GM12878 (cell line): ENCODE results near the gene ZNF776. TPM values are rescaled to one million over a fixed set of nuclear protein-coding genes. Genes with fewer than 3 reads are reported as not detected.

Experiments
- CHD2 ChIP-seq: IDR thresholded peaks from 2 replicates; pipeline ENCODE4 v1.6.1; 2011; ENCODE audit warnings: low read depth, low read length, improper control_type of control experiment, borderline replicate concordance
- ELK1 ChIP-seq: IDR thresholded peaks from 2 replicates; pipeline ENCODE4 v1.6.1; 2012; ENCODE audit warnings: low read depth, low read length, improper control_type of control experiment
- GABPA ChIP-seq: IDR thresholded peaks from 2 replicates; pipeline ENCODE4 v1.6.1; 2014; ENCODE audit warnings: antibody characterized with exemption, low read depth, mild to moderate bottlenecking, inconsistent platforms
- HDAC6 ChIP-seq: fragments of 200-600 bp; sonication (generic); IDR thresholded peaks from one replicate; pipeline ENCODE4 v1.8.0; 2017; ENCODE audit warnings: antibody characterized with exemption; ENCODE audit not compliant: unreplicated experiment
- HDGF ChIP-seq: fragments of 450-650 bp; IDR thresholded peaks from 2 replicates; pipeline ENCODE4 v1.6.1; 2016; ENCODE audit warnings: antibody characterized with exemption
- IKZF2 ChIP-seq, 2 experiments: fragments of 450-650 bp; IDR thresholded peaks; 2 replicates each; pipeline ENCODE4 v1.6.1; 2017; ENCODE audit warnings: mild to moderate bottlenecking in 2 of 2, moderate library complexity in 2 of 2
- IRF3 ChIP-seq: fragments of 450-650 bp; IDR thresholded peaks from 2 replicates; pipeline ENCODE4 v1.6.1; 2014; ENCODE audit warnings: mild to moderate bottlenecking
- MXI1 ChIP-seq: fragments of 150-350 bp; IDR thresholded peaks from 2 replicates; pipeline ENCODE4 v1.6.1; 2011; ENCODE audit warnings: low read depth, mild to moderate bottlenecking, inconsistent platforms, low read length, improper control_type of control experiment
- MYB ChIP-seq: fragments of 150-350 bp; IDR thresholded peaks from 2 replicates; pipeline ENCODE4 v1.6.1; 2014; ENCODE audit warnings: mild to moderate bottlenecking, low read depth, low read length, borderline replicate concordance
- NBN ChIP-seq: fragments of 450-650 bp; IDR thresholded peaks from 2 replicates; pipeline ENCODE4 v1.6.1; 2016
- NR2F1 ChIP-seq: fragments of 450-650 bp; conservative IDR thresholded peaks from 2 replicates; pipeline ENCODE4 v1.6.1; 2017; ENCODE audit warnings: mild to moderate bottlenecking
- PML ChIP-seq: IDR thresholded peaks from 2 replicates; pipeline ENCODE4 v1.6.1; 2012; ENCODE audit warnings: low read length, inconsistent platforms
- POLR2AphosphoS2 ChIP-seq: IDR thresholded peaks from 2 replicates; pipeline ENCODE4 v1.6.1; 2011; ENCODE audit warnings: low read depth, mild to moderate bottlenecking, low read length, improper control_type of control experiment, moderate library complexity
- POU2F2 ChIP-seq: IDR thresholded peaks from 3 replicates; pipeline ENCODE4 v1.6.1; 2011; ENCODE audit warnings: low read depth, mild to moderate bottlenecking, low read length, borderline replicate concordance
- RB1 ChIP-seq: fragments of 450-650 bp; formaldehyde crosslinking; IDR thresholded peaks from 2 replicates; pipeline ENCODE4 v1.6.1; 2017; ENCODE audit warnings: mild to moderate bottlenecking, borderline replicate concordance
- SMAD5 ChIP-seq: IDR thresholded peaks from 2 replicates; pipeline ENCODE4 v1.6.1; 2016; ENCODE audit warnings: antibody characterized with exemption, low read depth
- STAT1 ChIP-seq: fragments of 450-650 bp; conservative IDR thresholded peaks from 2 replicates; pipeline ENCODE4 v1.6.1; 2014; ENCODE audit warnings: antibody characterized with exemption, mild to moderate bottlenecking
- TAF1 ChIP-seq: IDR thresholded peaks from 2 replicates; pipeline ENCODE4 v1.6.1; 2011; ENCODE audit warnings: mild to moderate bottlenecking, low read depth, low read length, borderline replicate concordance
- YY1 ChIP-seq: IDR thresholded peaks from 2 replicates; pipeline ENCODE4 v1.6.1; 2011; ENCODE audit warnings: low read depth, mild to moderate bottlenecking, low read length
- ZNF207 ChIP-seq: fragments of 450-650 bp; IDR thresholded peaks from 2 replicates; pipeline ENCODE4 v1.6.1; 2014; ENCODE audit warnings: antibody characterized with exemption, mild to moderate bottlenecking, borderline replicate concordance
- polyA plus RNA-seq, 11 experiments: library from polyadenylated mRNA; depleted of rRNA in 4 of 11; unstranded in 6 of 11; stranded (reverse) in 5 of 11; fragments of >200 nt; fragmentation: Nextera tagmentation in 4 of 11; fragmentation: Illumina TruSeq in 1 of 11; extraction: Ambion mirVana in 4 of 11; extraction: Trizol in 1 of 11; gene quantifications; 1 replicate in 1 of 11; 2 replicates in 10 of 11; pipeline versions ENCODE4 v1.2.1 to v1.2.3, GENCODE V29; 2011 to 2016; ENCODE audit warnings: inconsistent platforms in 2 of 11, missing spikeins in 2 of 11, low read depth in 1 of 11
- total RNA-seq, 4 experiments: library from RNA; depleted of rRNA in 3 of 4; stranded (reverse); fragments of >200 nt in 3 of 4; fragmentation: Illumina TruSeq in 1 of 4; extraction: Trizol in 1 of 4; gene quantifications; 2 replicates each; pipeline versions ENCODE4 v1.2.1 to v1.2.3, GENCODE V29; 2013 to 2021
- TF ChIP-seq, protein P1 (sequence below): fragments of 450-650 bp; IDR thresholded peaks from 2 replicates; pipeline ENCODE4 v1.6.1; 2016; ENCODE audit warnings: mild to moderate bottlenecking
- TF ChIP-seq, protein P2 (sequence below): fragments of 450-650 bp; formaldehyde crosslinking; IDR thresholded peaks from 2 replicates; pipeline ENCODE4 v1.4.0; 2022; ENCODE audit warnings: mild to moderate bottlenecking, moderate library complexity

ZNF776 gene
- total and polyA plus RNA-seq, 10 of the 15 experiments (the other 5 are each of a cell fraction or from before 2014, with no cell fraction given) = 1.9 to 16.3 (median 11.7) TPM

GRCh38 chr19:57746580-57747471, at the start of gene ZNF776 (continued):
- TF ChIP-seq IRF3 (0 out of 2 replicates have a peak, but pooled peaks have one; percentile 25), HDGF (0 out of 2 replicates have a peak, but pooled peaks have one; percentile 28), RB1 (no peak), MYB (no peak), NBN (peak; percentile 42; the same call in 1 of the 2 replicates), SMAD5 (peak; percentile 85; the same call in 1 of the 2 replicates), GABPA (peak; percentile 98), HDAC6 (no peak), POLR2AphosphoS2 (peak; percentile 61; the same call in 1 of the 2 replicates), POU2F2 (no peak), TAF1 (0 out of 2 replicates have a peak, but pooled peaks have one; percentile 28), YY1 (peak; percentile 96), STAT1 (no peak; the same call in 1 of the 2 replicates), IKZF2 (IDR thresholded peaks at IDR 0.05) (no peak), ELK1 (peak; percentile 61; the same call in 1 of the 2 replicates), ZNF207 (peak; percentile 76; the same call in 1 of the 2 replicates), PML (peak; percentile 46; the same call in 1 of the 2 replicates), MXI1 (peak; percentile 62; the same call in 1 of the 2 replicates), NR2F1 (peak; percentile 30; the same call in 1 of the 2 replicates), CHD2 (peak; percentile 90)
- TF ChIP-seq, protein P1, sequence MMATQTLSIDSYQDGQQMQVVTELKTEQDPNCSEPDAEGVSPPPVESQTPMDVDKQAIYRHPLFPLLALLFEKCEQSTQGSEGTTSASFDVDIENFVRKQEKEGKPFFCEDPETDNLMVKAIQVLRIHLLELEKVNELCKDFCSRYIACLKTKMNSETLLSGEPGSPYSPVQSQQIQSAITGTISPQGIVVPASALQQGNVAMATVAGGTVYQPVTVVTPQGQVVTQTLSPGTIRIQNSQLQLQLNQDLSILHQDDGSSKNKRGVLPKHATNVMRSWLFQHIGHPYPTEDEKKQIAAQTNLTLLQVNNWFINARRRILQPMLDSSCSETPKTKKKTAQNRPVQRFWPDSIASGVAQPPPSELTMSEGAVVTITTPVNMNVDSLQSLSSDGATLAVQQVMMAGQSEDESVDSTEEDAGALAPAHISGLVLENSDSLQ = peak; percentile 99
- TF ChIP-seq, protein P2, sequence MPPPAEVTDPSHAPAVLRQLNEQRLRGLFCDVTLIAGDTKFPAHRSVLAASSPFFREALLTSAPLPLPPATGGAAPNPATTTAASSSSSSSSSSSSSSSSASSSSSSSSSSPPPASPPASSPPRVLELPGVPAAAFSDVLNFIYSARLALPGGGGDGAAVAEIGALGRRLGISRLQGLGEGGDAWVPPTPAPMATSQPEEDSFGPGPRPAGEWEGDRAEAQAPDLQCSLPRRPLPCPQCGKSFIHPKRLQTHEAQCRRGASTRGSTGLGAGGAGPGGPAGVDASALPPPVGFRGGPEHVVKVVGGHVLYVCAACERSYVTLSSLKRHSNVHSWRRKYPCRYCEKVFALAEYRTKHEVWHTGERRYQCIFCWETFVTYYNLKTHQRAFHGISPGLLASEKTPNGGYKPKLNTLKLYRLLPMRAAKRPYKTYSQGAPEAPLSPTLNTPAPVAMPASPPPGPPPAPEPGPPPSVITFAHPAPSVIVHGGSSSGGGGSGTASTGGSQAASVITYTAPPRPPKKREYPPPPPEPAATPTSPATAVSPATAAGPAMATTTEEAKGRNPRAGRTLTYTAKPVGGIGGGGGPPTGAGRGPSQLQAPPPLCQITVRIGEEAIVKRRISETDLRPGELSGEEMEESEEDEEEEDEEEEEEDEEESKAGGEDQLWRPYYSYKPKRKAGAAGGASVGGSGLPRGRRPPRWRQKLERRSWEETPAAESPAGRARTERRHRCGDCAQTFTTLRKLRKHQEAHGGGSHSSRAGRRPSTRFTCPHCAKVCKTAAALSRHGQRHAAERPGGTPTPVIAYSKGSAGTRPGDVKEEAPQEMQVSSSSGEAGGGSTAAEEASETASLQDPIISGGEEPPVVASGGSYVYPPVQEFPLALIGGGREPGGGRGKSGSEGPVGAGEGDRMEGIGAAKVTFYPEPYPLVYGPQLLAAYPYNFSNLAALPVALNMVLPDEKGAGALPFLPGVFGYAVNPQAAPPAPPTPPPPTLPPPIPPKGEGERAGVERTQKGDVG (CRISPR knock-in tag) = no peak
